IPS-11a (cell line): ENCODE measurements around the gene CORIN.

Experiments used
- H3K4me3 ChIP-seq: one replicate; pipeline ENCODE4 v1.5.1; 2013; ENCODE audit warnings: low read depth, low read length, control low read depth

The CORIN gene

DNA sequence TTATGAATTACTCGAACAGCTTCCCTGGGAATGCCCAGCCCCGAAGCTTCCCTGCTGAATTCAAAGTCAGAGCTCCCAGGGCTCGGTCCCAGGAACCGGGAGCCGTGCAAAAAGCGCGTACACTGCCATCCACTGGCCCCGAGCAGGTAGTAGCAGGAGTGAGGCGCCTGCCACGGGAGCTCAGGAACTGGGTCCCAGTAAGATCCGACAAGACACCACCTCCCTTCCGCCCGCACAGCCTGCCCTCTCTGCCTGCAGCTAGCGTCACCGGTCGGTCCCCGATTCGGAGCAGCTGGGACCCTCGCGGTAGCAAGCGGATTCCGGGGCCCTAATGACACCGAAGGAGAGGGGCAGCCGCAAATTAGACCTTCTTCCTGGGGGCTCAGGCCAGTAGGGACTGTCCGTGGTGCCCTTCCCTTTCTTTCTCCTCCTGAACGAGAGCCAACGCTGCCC, 1.2 kb downstream of the CORIN start:
- H3K4me3 ChIP-seq = peak overlapping the region; percentile 61

DNA sequence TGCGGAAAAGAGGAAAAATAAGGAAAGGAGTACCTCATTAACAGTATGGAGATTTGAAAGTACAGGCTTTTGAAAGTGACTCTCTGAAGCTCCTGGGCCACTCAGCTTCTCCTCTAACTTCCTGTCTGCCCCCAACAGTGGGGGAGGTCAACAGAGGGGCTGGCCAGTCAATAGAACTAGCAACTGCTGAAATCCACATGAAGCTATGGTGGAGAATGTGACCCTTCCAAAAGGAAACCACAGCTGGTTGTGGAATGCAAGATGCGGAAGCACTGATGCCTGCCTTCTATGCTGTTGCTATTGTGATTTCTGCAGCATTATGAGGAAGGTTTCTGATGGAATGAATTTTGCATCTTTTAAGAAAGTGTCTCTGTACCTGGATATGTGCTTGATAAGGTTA, 2.4 kb downstream of the CORIN start:
- H3K4me3 ChIP-seq = no peak overlapping the region

- H3K4me3 ChIP-seq = no peak overlapping the region
Measured at GRCh38 chr4:47831026-47831679, 6.7 kb downstream of the CORIN start.

- no peak overlapping the region for H3K4me3 ChIP-seq
Measured at GRCh38 chr4:47830265-47831025, 7.4 kb downstream of the CORIN start.

DNA sequence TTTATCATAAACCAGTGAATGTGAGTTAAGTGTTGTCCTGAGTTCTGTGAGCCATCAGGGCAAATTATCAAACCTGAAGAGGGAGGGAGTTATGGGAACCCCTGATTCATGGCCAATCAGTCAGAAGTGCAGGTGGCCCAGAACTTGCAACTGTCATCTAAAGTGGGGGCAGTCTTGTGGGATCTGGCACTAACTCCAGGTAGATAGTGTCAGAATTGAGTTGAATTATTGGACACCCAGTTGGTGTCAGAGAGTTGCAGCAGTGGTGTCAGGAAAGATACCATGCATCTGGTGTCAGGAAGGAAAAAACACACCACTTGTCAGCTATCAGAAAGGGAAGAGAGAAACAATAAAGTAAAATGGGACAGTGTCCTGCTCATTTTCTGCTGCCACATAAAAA, 8.4 kb downstream of the CORIN start:
- no peak overlapping the region for H3K4me3 ChIP-seq

DNA sequence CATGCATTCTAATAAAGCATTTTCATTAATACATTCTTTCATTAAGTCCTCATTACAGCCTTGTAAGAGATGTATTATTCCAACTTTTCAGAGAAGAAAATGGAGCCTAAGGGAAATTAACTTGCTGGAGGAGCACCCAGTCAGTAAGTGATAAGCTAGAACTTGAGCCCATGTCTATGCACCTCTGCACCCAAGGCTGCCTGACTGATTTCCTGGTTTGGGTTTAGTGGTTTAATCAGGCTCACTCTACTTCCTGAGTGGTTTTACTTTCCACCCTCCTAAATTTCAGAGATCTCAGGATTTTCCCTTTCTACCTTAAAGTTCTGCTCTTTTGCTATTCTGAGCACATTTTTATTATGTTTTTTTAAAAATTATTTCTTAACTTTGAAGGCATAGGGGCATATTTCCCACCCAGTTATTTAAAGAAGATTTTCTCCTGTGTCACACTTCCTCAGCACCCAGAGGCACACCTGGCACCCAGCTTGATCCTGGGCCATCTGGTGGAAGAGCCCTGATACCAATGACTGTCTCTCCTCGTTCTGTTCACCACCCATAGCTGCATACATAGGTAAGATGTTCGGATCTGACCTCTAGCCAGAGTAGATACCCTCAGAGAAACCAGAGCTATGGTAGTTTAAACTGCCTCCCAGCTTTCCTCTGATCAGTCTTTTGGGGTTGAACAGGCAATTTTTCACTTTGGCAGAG, 10.4 kb downstream of the CORIN start:
- H3K4me3 ChIP-seq = no peak overlapping the region

DNA sequence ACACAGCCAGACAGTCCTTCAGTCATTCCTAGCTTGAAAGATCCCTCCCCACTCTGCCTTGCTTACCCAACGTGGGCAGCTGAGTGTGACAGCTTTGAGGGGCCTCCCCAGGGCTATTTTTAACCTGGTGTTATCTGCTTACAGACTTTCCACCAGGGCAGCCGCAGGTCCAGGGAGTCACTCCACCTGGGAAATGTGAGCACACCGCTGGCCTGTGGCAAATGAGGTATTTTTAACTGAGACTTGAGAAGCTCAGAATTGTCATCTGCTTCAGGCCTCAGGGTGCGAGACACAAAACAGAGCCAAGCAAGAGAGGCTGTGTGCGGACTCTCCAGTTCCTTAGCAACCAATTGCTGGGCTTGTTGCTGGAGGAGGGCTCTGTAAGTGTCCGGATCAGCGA, 13.0 kb downstream of the CORIN start:
- no peak overlapping the region for H3K4me3 ChIP-seq

DNA sequence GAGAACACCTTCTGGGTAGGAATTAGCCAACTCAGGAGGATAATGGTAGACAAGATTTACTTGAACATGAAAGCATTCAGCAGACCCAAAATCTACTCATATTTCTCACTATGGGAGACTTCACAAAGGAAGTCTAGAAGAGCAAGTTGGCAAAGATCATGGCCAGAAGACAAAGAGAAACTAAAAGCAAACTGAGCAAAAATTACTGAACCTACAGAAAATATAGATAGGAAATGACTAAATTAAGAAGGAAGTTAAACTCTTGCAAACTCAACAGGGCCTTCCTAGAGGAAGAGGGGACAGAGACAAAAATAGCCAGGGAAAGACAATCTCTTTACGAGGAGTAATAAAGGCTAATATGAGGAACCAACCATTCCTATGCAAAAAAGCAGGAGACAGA, 18.7 kb downstream of the CORIN start:
- no peak overlapping the region for H3K4me3 ChIP-seq

GRCh38 chr4:47817275-47817674, 20.6 kb downstream of the CORIN start:
- no peak overlapping the region for H3K4me3 ChIP-seq

DNA sequence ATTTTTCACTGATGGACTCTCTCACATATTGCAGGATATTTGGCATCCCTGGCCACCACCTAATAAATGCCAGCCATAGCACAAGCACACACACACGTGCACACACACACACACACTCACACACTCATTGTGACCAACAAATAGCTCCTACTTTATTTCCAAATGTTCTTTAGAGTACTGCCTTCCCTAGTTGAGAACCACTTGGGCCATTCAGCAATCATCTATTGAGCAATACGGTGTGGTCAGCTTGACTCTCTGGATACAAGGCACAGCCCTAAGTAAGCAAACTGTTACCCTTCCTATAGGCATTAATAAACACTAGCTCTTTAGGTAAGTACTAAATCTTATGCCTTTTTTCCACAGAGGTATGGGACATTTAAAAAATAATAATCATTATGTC, 21.1 kb downstream of the CORIN start:
- H3K4me3 ChIP-seq = no peak overlapping the region

GRCh38 chr4:47814618-47815295, 23.1 kb downstream of the CORIN start:
- no peak overlapping the region for H3K4me3 ChIP-seq

GRCh38 chr4:47809654-47810203, 28.1 kb downstream of the CORIN start:
- H3K4me3 ChIP-seq = no peak overlapping the region

DNA sequence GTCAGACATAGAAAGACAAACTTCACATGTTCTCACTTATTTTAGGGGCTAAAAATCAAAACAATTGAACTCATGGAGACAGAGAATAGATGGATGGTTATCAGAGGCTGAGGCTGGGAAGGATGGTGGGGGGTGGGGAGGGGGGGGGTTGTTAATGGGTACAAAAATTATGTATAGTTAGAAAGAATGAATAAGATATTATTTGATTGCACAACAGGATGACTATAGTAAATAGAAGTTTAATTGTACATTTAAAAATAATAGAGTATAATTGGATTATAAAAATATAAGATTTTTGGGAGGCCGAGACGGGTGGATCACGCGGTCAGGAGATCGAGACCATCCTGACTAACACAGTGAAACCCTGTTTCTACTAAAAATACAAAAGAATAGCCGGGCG, 33.3 kb downstream of the CORIN start:
- no peak overlapping the region for H3K4me3 ChIP-seq

DNA sequence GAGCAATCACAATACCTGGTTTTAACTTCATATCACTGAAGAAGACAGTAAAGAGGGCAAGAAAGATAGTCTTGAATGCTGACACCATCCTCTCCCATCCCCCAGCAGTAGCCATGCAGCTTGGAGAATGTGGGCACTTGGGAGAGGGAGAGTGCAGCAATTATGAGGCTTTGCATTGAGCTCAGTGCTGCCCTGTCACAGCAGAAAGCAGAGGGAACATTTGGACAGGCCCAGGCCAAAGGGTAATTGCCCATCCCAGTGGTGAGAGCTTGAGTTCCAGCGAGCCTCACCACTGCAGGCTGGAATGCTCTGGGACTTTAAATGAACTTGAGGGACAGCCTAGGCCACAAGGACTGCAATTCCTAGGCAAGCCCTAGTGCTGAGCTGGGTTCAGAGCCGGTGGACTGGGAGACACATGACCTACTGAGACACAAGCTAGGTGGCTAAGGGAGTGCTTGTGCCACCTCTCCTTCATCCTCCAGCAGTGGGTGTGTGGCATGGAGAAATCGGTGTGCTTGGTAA, 36.3 kb downstream of the CORIN start:
- no peak overlapping the region for H3K4me3 ChIP-seq

DNA sequence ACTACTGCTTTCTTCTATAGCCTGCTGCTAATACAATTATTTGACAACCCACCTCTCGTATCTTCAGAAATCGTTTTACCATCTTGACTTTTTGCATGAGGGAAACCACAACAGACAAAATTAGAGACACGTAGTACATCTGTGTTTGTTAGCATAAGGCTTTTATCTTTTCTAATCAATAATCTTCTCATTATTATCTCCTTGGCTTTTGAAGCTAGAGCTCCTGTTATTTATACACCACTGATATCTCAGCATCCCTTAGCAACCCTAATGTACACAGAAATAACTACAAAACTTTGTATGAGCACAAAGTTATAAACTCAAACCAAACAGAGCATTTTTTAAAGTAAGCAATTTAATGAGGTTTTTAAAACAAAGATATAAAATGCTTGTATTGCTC, 39.7 kb downstream of the CORIN start:
- H3K4me3 ChIP-seq = no peak overlapping the region

DNA sequence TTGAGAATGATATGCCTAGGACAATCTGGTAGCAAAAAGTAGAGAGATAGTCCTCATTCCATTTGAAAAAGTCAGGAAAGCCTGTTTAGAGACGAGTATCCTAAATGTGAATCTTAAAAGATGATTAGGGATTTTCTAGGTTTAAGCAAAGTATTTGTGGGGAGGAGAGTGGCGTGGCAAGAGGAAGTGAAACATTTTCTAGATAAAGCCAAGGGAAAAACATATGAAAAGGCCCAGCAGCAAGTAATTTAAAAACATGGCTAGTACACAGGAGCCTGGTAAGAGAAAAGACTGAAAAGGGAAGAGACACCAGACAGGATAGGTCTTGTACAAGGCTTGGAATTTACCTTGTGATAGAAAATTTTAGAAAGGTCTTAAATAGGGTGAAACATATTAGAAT, 45.9 kb downstream of the CORIN start:
- H3K4me3 ChIP-seq = no peak overlapping the region

DNA sequence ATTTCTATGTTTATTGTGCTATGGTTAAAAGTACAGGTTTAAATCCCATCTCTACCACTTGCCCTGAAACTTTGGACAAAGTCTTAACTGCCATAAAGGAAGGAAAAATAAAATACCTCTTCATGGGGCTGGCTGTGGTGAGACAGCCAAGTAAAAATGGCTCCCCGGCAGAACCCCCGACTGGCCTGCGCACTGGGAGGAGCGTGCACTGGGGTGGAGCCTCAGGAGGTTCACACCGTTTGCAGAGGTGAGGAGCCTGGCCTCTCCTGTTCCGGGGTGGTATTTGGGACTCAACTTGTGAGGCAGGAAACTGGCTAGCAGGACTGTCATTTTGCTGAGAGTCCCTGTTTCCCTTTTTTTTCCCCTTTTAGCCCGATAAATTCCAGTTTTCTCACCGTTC, 47.8 kb downstream of the CORIN start:
- H3K4me3 ChIP-seq = no peak overlapping the region

GRCh38 chr4:47788126-47788525, 49.7 kb downstream of the CORIN start:
- no peak overlapping the region for H3K4me3 ChIP-seq

DNA sequence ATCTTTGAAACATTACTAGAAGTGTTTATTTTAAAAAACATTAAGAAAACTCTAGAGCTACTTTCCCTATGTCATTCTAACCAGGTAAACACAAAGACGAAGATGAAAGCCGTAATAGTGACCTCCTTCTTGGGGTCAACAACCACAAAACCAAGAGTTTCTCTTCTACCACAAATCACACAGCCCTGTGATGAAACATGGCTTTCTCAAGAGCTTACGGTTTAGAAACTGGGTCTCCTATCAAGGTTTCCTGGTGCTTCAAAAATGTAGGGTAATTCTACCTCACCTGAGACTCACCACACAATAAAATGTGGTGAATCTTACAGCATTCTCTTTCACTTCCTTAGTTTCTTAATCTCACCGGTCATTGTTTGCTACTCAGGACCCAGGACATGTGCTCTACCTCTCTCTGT, 50.9 kb downstream of the CORIN start:
- no peak overlapping the region for H3K4me3 ChIP-seq

DNA sequence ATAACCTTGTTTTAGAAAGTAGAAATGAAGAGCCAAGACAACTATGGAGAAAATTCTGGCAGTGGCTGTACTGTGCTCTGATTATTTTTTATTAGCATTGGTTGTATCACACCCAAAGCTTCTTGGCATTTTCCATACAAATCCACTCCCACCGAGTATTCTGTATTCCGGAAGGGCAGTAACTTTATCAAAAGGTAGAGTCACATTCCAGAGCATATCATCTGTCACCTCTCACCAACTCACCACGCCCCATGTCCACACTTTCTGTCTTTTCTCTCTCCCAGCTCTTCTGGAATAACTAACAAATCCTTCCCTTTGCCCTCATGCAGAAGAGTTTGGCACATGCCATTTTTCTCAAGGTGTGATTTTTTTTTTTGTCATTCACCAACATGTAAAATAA, 52.7 kb downstream of the CORIN start:
- H3K4me3 ChIP-seq = no peak overlapping the region

GRCh38 chr4:47784222-47784621, 53.6 kb downstream of the CORIN start:
- no peak overlapping the region for H3K4me3 ChIP-seq
